Activated T-cell treated with anti-CD3 and anti-CD28 coated beads for 48 hours (primary cell): ENCODE data around the gene PAX2.

Experiments used
- DNase-seq: peaks from one replicate; pipeline ENCODE4 v3.0.0-alpha.2; 2020; ENCODE audit warnings: low read depth

The PAX2 gene

DNA sequence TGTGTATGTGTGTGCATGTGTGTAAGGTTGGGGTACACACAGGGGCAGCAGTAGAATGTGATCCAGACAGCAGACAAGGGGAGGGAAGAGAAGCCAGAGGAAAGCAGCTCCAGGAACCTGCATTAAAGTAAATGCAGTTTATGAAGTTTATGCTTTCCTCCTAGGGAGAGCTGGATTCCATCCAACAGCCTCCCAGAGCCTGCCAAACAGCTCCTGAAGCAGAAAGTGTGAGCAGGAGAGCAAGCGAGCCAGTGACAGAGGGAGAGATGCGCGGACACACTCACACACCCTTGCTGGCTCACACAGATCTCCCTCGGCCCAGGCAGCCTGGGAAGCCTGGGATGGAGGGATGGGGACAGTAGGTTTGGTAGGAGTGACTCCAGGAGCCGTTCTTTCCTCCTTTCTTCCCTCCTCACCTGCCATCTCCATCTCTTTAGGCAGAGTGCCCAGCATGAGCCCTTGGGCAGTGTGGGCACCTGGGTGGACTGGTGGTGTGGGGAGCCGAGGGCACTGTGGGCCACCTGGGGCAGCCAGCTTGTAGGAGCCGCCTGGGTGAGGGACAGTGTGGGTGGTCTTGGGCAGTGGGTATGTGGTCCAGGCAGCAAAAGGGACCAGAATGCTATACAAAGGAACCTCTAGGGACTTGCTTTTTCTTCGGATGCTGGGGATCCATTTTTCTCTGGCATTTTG is 46.1 kb downstream of the PAX2 start:
- no peak for DNase-seq

DNA sequence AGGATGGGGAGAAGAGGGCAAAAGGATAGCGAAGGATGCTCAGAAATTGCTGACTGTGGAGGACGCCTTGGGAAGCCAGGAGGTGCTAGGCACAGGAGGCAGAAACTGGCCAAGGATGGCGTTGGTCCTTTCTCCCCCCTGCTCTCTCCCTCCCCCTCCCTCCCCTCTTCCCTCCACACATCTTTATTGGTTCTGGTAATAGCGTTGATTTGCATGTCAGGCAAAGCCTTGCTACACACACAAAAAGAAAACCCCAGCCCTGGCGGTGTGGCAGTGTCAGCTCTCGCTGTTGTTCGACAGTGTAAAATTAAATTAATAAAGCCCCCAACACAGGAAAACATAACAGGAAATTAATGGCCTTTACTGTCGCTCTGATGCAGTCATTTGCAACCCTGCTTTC is 47.2 kb downstream of the PAX2 start:
- DNase-seq = no peak

DNA sequence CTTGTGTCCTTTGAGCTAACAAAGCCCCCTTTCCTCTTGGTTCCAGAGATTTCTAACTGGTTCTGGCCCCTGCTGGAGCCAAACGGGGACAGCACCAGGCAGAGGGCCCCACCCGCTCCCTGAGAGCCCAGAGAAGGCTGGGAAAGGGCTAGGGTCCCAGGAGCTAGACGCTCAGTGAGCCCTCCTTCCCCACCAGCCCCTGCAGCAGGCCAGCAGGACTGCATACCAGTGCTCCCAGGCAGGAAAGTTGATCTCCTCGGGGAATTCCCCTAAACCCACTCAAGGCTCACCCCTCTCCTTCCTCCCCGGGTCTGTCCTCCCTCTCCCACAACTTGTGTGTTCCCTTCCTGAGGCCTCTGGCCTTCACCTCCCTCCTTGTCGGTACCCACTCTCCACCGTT is 47.7 kb downstream of the PAX2 start:
- no peak for DNase-seq

DNA sequence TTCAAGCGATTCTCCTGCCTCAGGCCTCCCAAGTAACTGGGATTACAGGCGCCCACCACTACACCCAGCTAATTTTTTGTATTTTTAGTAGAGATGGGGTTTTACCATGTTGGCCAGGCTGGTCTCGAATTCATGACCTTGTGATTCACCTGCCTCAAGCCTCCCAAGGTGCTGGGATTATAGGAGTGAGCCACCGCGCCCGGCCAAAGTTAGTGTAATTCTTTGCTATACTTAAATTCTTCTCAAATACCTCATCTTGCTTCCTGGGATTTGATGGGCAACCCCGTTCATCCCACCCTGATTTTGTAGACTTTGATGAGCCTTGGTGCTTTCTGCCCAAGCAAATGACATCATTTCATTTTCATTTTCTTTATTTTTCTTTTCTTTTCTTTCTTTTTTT is 54.5 kb downstream of the PAX2 start:
- no peak for DNase-seq

DNA sequence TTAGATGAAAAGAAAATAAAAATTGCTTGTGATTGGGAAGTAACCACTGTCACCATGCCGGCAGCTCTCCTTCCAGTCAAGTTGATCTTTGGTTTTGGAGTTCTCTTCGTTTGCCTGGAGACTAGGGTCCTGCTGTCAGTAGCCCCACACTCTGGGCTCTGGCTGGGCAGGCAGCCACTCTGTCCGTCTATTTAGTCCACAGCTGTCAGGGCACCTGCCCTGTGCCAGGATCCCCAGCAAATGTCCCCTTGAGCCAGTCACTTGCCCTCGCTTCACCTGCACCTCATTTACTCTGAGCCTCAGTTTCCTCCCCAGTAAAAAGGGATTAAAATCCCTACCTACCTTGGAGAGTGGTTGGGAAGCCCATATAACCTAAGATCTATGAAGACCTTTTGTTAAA is 55.5 kb downstream of the PAX2 start:
- DNase-seq = no peak

DNA sequence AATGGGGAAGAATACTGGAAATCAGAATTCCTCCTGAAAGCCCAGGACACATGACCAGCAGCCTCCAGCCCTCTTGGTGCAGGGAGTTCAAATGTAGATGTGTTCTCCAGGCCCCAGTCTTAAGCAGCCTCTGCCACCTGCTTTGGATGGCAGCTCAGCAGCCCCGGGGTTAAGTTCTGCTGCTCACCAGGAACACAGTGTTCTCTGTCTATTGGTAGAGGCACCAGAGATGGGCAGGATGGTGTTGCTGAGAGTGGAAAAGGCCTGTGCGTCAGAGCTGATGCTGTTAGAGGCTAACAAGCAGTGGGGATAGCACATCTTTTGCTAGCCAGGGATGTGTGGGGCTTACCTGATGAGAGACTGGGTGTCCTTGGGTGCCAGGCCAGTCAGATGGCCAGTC is 56.8 kb downstream of the PAX2 start:
- DNase-seq = no peak

DNA sequence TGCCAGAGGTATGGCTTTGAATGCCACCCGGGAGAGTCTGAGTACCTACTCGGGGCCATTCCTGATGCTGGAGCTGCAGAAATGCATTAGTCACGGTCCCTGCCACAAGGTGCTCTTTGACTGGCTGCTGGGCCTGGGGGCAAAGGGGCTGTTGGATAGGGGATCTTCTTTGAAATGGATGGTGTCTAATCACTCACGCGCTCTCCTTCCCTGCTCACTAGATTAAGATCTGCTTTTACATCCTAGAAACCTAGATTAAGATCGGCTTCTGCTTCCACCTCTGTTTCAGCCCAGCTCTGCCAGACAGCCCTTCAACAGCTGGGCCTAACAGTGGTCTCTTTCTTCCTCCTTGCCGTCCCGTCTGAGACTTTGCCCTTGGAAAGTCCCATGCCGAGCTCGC is 57.2 kb downstream of the PAX2 start:
- DNase-seq = no peak

DNA sequence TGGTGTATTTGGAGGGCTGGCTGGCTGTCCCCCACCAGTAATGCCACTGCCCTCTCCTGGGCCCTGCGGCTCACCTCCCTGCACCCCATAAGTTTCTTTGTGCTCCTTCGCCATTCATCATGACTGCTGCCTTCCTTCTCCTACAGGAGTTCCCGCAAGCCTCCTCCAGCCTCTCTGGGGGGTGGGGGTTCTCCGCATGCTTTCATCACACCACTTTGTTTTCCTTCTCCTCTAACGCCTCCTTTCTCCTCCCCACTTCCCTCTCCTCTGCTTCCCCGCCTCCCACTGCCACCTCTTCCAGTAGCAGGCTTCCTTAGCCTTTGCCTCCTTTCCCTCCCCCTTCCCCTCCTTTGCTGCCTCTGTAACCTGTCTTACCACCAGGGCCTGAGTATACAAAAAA is 58.1 kb downstream of the PAX2 start:
- DNase-seq = no peak

DNA sequence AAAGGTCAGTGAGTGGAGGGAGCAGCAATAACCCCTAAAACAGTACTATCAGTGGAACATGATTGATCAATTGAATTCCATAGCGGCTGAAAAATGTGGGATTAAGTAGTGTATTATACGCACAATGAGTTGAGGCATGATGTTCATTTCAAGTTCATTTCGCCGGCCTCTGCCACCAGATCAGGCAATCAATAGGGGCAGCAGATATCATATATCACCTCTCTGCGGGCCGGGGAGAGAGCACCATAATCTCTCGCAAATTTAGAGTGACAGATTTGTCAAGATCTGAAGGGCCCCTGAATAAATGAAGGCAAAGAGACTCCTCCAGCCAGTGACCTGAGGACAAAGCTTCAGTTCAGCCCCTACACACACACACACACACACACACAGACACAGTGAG is 58.5 kb downstream of the PAX2 start:
- DNase-seq = no peak

DNA sequence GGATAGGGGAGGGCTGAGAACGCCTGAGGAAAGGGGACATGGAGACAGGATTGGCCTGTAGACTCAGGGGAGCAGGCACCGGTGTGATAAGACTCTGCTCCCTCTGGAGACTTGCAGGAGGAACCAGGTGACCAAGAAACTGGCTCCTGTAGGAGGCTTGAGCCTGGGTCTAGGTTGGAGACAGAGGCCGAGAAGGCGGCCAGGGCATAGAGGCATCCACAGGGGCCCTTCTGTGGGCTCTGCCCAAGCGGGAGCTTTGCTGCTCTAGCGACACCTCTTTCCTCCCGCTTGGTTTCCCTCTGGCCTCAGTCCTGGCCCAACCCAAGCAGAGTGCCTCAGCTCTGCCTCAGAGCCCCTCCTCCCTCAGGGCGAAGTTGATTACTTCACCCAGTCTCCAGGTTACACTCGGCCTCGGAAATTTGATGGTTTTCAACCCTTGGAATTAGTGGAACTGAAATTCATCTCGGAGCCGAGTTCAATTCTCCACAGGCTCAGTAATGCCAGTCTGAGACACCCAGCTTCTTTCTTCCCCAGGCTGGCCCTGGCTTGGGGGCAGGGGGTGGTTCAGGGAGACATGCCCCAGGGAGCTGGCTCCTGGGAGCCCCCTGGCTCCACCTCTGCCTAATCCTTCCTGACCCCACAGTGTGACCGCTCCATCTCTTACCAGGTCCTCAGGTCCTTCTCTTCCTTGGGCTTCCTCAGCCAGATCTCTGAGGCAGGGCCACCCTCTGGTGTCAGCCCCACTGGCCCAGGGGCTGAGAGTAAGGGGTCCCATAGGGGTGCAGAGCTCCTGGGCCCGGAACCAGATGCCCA is 60.4 kb downstream of the PAX2 start:
- DNase-seq = no peak

DNA sequence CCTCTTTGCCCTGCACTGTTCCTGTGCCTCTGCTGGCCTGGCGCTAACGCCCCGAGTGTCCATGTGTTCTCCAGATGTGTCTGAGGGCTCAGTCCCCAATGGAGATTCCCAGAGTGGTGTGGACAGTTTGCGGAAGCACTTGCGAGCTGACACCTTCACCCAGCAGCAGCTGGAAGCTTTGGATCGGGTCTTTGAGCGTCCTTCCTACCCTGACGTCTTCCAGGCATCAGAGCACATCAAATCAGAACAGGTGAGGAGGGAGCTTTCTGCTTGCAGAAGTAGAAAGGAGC is 60.9 kb downstream of the PAX2 start:
- DNase-seq = no peak

DNA sequence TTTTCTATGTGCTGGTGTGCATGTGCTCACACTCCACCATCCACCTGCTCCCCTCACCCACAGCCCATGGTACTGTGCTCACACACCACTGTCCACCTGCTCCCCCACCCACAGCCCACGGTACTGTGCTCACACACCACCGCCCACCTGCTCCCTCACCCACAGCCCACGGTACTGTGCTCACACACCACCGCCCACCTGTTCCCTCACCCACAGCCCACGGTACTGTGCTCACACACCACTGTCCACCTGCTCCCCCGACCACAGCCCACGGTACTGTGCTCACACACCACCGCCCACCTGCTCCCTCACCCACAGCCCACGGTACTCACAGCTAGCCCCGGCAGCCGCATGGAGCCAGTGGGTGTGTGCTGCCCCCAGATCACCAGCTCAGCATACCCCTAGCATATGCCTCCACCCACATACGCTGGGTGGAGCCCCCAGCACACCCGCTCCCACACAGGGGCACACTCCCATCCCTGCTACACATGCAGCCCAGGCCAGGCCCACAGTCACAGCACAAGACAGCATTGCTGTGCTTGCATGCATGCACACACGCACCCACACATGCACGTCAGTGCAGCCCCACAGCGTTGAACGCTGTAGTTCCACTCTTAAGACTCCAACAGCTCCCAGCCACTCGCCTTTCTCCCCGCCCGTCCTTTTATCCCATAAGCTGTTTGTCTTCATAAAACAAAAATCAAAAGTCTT is 62.0 kb downstream of the PAX2 start:
- no peak for DNase-seq

DNA sequence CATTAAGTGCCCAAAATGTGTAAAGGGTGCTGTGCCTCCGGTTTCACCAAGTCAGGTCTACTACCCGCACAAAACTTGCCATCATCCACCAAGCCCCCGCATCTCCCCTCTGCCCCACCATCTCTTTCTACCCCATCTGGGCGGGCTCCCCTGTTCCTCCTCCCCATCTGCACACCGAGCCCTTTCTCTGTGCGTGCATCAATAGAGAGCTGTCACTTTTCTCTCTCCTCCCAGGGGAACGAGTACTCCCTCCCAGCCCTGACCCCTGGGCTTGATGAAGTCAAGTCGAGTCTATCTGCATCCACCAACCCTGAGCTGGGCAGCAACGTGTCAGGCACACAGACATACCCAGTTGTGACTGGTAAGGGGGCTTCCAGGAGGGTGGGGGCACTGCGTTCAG is 63.5 kb downstream of the PAX2 start:
- DNase-seq = no peak

DNA sequence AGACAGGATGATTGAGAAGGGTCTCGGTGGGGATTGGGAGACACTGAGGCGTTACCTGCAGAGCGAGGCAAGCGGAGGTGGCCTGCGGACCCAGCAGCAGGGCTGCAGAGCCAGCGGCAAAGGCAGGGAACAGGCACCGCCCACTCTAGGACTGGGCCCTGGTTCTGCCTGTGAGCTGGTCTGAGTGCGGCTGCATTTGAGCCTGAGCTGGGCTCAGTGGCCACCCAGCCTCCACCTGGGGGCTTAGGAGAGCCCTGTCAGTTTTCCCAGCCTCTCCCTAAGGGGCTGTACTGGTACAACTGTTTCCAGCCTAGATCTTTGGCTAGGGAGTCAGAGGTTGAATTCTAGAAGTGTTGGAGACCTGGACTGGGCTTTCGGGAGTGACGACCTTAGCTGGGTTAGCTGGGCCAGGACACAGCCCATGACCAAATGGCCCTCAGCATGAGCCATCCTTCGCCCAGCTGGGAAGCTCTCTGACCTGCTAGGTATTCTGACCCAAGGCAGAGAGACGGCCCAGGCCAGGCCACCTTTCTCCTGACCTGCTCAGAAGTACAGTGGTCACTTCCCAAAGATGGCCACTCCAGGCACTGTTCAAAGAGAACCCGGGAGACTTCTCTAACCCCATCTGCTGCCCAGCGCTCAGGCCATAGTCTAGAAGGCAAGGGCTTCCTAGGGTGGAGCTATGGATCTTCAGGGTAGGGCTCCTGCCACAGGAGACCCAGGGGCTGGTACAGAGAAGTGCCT is 64.9 kb downstream of the PAX2 start:
- no peak for DNase-seq

DNA sequence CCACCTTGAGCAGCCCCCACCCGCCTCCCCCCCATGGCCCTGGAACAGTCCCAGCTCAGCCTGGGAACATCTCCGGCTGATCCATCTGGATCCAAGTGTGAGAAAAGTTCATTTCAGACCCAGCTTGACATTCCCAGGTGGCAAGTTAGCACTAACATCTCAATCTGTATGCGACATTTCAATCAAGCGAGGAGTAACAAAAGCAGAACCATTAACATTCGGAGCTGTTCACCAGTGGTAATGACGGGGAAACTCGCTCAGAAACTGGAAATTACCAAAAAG is 65.4 kb downstream of the PAX2 start:
- DNase-seq = no peak

DNA sequence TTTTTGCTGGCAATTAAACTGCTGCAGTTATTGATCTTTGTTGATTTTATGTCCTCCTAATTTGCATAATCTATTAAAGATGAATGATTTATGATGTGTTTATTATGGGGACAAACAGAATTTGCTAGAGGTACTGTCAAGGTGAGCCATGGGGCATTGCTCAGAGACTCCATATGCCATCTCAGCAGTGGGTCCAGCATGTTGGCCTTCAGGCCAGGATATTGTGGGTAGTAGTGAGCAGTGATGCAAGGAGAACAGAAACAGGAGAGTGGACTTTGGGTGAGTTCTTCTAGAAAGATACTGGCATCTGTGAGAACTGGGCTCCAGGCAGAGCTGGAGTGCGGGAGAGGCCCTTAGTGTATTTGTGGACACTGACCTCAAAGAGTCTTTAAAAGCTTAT is 65.9 kb downstream of the PAX2 start:
- DNase-seq = no peak

DNA sequence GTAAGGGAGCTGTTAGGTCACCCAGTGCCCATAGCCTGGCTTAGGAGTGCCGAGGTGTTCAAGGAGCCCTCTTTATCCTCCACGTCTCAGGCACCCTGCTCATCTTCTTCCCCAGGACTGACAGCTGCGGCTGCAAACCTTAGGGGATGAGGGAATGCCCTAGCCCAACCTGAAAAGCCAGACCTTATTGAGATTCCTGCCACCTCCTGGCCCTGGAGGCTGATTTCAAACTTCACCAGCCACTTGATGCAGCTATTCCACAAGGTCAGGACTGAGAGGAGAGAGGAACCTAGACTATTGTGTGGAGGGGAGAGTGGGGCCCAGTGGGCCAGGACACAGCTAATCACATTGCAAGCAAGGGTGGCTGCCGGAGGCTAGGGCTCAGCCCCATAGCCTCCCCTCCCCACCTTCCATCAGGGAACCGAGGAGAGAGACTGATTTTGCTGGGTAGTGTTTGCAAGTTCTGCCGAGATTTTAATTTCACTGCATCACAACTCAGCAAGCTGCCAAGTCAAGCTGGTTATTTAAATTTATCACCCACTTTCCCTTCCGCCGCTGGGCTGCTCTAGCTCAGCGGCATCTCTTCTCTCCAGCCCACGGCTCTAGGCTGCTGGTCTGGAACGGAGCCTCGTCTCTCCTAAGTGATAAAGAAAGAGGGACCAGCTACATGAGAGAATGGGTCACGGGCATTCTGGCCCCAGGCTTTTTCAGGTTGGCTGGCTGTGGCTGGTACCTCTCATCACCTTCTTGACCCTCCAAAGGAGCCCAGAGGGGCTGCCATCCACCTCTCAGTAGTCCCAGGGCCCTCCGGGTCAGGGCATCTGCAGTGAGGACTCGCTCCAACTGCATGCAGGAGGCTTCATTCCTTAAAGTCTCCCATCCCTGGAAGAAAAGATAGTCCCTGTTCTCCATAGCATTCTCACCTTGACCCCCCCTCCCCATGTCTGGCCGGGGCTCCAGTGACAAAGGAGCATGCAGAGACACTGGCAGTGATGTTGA is 66.7 kb downstream of the PAX2 start:
- no peak for DNase-seq

DNA sequence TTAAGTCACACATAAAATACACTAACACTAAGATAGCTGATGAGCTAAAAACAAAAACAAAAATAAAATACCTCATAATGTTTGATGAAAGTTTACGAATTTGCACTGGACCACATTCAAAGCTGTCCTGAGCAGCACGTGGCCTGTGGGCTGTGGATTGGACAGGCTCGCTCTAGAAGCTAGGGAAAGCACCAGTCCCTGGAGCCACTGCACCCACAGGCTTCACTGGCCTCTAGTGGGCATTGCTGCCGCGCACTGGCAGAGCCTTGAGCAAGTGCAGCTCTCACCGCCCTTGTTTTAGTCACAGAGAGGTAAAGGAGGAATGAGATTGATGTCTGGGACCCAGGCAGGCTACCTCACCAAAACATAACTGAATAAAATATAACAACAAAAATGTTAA is 67.6 kb downstream of the PAX2 start:
- DNase-seq = no peak

DNA sequence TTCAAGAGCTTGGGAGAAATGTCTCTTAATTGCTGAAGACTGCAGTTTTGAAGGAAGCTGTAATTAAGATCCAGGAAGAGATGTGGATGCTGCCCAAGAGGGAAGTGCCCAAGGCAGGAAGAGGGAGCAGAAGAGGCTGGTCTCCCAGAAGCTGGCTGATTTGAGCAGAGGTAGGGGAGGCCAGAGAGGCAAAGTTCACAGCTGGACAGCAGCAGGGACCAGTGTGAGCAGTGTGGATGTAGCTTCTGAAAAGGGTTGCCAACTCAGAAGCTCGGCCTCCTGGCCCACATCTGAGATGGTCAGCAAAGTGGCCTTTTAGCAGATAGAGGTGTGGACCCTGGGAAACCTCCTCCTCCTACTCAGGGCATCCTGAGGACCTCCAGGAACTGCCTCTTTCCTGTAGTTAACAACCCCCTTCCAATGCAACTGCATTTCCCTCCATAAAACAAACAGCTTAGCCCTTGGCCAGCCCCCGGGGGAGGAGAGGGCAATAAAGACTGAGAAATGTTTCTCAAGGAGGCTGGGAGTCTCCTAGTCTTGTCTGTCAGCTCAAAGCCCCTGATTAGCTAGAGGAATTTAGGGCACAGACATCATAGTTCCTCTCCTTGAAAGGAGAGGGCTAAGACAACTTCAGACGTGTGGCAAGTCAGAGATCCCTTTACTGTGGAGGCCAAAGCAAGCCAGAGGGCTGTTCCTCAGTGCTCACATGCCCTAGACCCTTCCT is 69.5 kb downstream of the PAX2 start:
- DNase-seq = no peak

DNA sequence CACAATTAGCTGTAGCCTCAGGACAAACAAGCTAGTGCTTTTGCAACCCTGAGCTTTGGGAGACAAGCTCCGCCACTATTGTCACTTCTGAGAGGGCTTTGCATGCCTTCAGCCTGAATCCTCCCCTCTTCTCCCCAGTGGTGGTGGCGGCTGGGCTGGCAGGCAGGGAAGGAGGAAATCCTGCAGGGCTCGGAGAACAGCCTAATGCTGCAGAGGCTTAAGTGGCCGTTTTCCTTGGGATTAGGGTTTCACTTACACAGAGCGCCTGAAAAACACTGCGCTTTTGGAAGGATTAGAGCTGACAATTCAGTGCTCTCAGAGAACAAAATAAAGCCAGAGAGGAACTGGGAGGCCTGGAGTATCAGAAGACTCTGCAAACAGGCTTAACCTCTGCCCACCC is 71.3 kb downstream of the PAX2 start:
- no peak for DNase-seq

DNA sequence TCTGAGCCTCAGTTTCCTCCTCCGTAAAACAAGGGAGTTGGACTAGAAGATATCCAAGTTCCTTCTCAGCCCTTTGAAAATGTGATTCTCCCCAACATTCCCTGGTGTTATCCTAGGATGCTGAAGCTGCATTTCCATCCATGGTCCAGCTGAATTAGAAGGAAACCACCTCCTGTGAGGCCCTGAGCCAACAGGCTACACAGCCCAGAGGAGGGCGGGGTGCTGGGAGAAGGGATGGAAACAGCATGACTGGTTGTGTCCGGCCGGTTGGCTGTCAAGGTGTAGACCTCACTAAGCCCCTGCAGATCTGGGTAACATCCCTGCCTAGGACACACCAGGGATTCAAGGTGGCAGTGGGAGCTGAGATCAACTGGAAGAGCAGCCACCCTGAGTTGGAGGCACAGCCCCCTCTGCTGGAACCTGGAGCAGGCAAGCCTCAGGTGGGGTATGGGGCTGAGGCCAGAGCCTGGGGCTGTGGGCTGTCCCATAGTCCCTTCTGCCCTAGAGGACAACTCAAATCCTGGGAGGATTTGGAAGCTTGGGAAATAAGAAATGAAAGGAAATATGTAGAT is 72.0 kb downstream of the PAX2 start:
- no peak for DNase-seq
